ENCODE data around the gene STUB1.

DNA sequence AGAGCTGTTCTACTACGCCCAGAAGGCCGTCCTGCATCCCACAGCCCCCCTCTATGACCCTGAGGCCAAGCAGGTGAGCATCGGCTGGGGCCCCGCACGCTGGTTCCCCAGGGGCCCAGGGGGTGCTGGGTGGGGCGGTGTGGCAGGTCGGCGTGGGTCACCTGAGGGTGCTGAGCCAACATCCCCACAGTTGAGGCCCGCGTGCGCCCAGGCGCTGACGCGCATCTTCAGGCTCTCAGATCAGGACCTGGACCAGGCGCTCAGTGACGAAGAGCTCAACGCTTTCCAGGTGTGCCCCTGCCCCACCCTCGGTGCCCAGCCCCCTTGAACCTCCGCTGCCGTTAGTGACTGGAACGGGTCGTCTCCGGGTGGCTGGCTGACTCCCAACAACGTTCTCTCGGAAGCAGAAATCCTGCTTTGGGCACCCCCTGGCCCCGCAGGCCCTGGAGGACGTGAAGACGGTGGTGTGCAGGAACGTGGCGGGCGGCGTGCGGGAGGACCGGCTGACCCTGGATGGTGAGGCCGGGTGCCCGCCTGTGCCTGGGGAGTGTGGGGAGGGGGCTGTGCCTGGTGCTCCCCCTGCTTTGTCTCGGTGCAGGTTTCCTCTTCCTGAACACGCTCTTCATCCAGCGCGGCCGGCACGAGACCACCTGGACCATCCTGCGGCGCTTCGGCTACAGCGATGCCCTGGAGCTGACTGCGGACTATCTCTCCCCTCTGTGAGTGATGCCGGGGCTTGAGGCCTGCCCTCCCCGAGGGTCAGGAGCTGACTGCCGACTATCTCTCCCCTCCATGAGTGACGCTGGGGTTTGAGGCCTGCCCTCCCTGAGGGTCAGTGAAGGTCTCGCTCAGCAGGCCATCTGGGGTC lies 9.5 kb upstream of the STUB1 start:
- TF ChIP-seq CTCF (IDR thresholded peaks at IDR 0.05; ENCODE audit: borderline replicate concordance, extremely low read depth, low read length, poor library complexity, severe bottlenecking): no peak
- TF ChIP-seq EZH2 (IDR thresholded peaks at IDR 0.05; ENCODE audit: borderline replicate concordance, low read depth, low read length, severe bottlenecking): no peak

All from DND-41 (cell line).